ENCODE results near the gene NFYA. TPM values are rescaled to one million over a fixed set of nuclear protein-coding genes. Genes with fewer than 3 reads are reported as not detected.

The NFYA gene
- total and polyA plus RNA-seq, 2 of the 4 experiments (the other 2 are of a cell fraction): 10.9 to 28.5 TPM

DNA sequence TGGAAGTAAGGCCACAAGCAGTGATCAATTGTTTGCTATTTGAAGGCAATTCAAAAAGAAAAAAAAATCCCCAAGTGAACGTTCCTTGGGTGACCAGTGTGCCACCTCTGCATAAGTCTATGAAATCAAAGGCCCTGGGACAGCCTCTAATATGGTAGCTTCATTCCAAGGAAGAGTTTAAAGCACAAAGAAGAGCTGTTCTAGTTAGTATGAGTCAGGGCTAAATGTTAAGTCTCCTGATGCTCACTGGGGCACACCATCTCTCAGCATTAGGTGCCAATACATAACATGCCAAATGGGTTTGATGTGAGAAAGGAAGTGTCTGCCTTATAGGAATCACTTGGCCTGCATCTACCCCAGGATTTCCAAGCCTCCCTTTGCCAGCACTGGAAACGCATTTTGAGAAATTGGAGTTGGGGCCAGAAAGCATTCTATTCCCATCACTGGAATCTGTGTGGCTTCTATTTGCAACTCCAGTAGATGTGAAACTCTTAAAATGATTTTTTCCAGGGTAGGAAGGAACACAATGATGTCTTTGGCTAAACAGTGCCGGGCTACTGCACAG is 46.7 kb upstream of the NFYA start:
- H2AFZ ChIP-seq (replicated peaks; ENCODE audit: low read length, poor library complexity): no peak overlapping the region
- DNase-seq: no peak
- TF ChIP-seq SMC3 (IDR thresholded peaks at IDR 0.05; ENCODE audit: low read depth, low read length) (no peak), MXI1 (IDR thresholded peaks at IDR 0.05; ENCODE audit: borderline replicate concordance, low read depth, low read length) (no peak), RCOR1 (IDR thresholded peaks at IDR 0.05; ENCODE audit: insufficient replicate concordance, low read length) (no peak), BHLHE40 (IDR thresholded peaks at IDR 0.05; ENCODE audit: low read depth, low read length) (no peak), POLR2A (IDR thresholded peaks at IDR 0.05; ENCODE audit: low read depth, low read length) (no peak), CHD1 (IDR thresholded peaks at IDR 0.05; ENCODE audit: low read depth, low read length) (no peak), RAD21 (IDR thresholded peaks at IDR 0.05; ENCODE audit: low read length) (no peak), MAFK (IDR thresholded peaks at IDR 0.05; ENCODE audit: low read depth, low read length) (no peak), CEBPB (IDR thresholded peaks at IDR 0.05; ENCODE audit: low read depth, low read length) (no peak), RFX5 (IDR thresholded peaks at IDR 0.05; ENCODE audit: low read depth, low read length) (no peak), MAZ (IDR thresholded peaks at IDR 0.05; ENCODE audit: borderline replicate concordance, low read depth, low read length) (no peak)
- TF ChIP-seq, protein P1, sequence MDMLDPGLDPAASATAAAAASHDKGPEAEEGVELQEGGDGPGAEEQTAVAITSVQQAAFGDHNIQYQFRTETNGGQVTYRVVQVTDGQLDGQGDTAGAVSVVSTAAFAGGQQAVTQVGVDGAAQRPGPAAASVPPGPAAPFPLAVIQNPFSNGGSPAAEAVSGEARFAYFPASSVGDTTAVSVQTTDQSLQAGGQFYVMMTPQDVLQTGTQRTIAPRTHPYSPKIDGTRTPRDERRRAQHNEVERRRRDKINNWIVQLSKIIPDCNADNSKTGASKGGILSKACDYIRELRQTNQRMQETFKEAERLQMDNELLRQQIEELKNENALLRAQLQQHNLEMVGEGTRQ (IDR thresholded peaks at IDR 0.05; ENCODE audit: low read depth, low read length): no peak
- no peaks in the 10 kb centered on the region for H3K9me3 ChIP-seq (ENCODE audit: control insufficient read depth, insufficient read depth, low read length)
- no peak overlapping the region for H4K91ac ChIP-seq (ENCODE audit: insufficient read depth, low read depth, low read length)
- no peak overlapping the region for H2BK5ac ChIP-seq (ENCODE audit: low read depth, low read length, poor library complexity, severe bottlenecking)
- H3K27me3 ChIP-seq (ENCODE audit: control insufficient read depth, insufficient read depth, low read length): peaks cover 2% of the 10 kb centered on the region; the same call in 1 of the 2 replicates
- H3K36me3 ChIP-seq (ENCODE audit: control insufficient read depth, insufficient read depth, low read length): no peaks in the 10 kb centered on the region
- no peaks in the 10 kb centered on the region for H3K9me1 ChIP-seq (ENCODE audit: insufficient read depth, low read length)
- H3K79me1 ChIP-seq (ENCODE audit: low read depth in 1 of 2, low read length in 2 of 2): no peaks in the 10 kb centered on the region
- H3K23ac ChIP-seq (ENCODE audit: low read depth, low read length): no peak overlapping the region
- H3K4me3 ChIP-seq (ENCODE audit: insufficient read depth, low read depth, low read length): no peak overlapping the region
- no peak overlapping the region for H3K4ac ChIP-seq (ENCODE audit: low read depth, low read length)
- intact Hi-C loops (cut with micrococcal nuclease) (loop anchor here (10.0 kb wide), 1 partner anchor 1681 kb away; no protein-coding TSS in a partner anchor), in situ Hi-C loops (cut with MboI; ENCODE audit: low sequenced_read_pairs) (loop anchor here (10.0 to 25.0 kb wide), 3 partner anchors 471 to 1664 kb away; no protein-coding TSS in a partner anchor), dilution Hi-C loops (cut with HindIII; ENCODE audit: low sequenced_read_pairs, unreplicated experiment) (no loop called here)
- H3K9ac ChIP-seq (ENCODE audit: low read depth, low read length): no peak overlapping the region
- no TSS peak for BruUV-seq (replicated peaks)
- no peak overlapping the region for H2BK15ac ChIP-seq (ENCODE audit: low read depth, low read length)
- no peak overlapping the region for H4K5ac ChIP-seq (ENCODE audit: low read depth, low read length)
- ChIA-PET CTCF (interaction anchor here (2.4 kb wide), 1 partner anchor 28 kb away, joined by 10 read pairs; no protein-coding TSS in a partner anchor), POLR2A (ENCODE audit: unreplicated experiment) (no interaction called here)
- H3K18ac ChIP-seq (ENCODE audit: low read depth, low read length): no peak overlapping the region
- H4K20me1 ChIP-seq (ENCODE audit: insufficient read depth, low read length): no peaks in the 10 kb centered on the region
- no peak for ATAC-seq (ENCODE audit: low read depth)
- H3K27ac ChIP-seq (ENCODE audit: insufficient read depth, low read length): no peak overlapping the region
- no peak overlapping the region for H2AK5ac ChIP-seq (ENCODE audit: low read depth, low read length)
- H3K14ac ChIP-seq (replicated peaks; ENCODE audit: low read depth, low read length): no peak overlapping the region
- H3K4me2 ChIP-seq (ENCODE audit: low read depth, low read length): no peak overlapping the region
- H2BK120ac ChIP-seq (ENCODE audit: low read depth, low read length): no peak overlapping the region
- no peak overlapping the region for H2BK20ac ChIP-seq (ENCODE audit: low read depth, low read length)
- no CpG with 5 or more reads among the region's 3 CpGs for WGBS, 2 experiments (ENCODE audit: extremely low coverage in 2 of 2, insufficient read length in 1 of 2)
- peaks cover 4% of the 10 kb centered on the region; the same call in 1 of the 2 replicates for H3K4me1 ChIP-seq (ENCODE audit: control insufficient read depth, insufficient read depth, low read length)
- no peak overlapping the region for H3K56ac ChIP-seq (ENCODE audit: extremely low read depth, insufficient read depth, low read length)
- H2AK9ac ChIP-seq (replicated peaks; ENCODE audit: low read depth, low read length, poor library complexity): no peak overlapping the region
- no peak overlapping the region for H4K8ac ChIP-seq (ENCODE audit: low read depth in 2 of 2, low read length in 2 of 2)

Measured in IMR-90 (cell line).